MM.1S (cell line): Measurements from ENCODE around the gene CKAP5.

Source experiments
- DNase-seq: peaks from one replicate; pipeline ENCODE4 v3.0.0-alpha.2; 2015
- H2AFZ ChIP-seq: fragments of 300-600 bp; sonication (generic); 2 replicates; pipeline ENCODE4 v1.6.0; 2016; ENCODE audit warnings: antibody characterized with exemption, low read length
- H3F3A ChIP-seq: fragments of 300-600 bp; sonication (generic); 2 replicates; pipeline ENCODE4 v1.6.1; 2016; ENCODE audit warnings: mild to moderate bottlenecking, antibody characterized with exemption, low read length, moderate library complexity, mixed read lengths; ENCODE audit not compliant: insufficient read depth
- H3K27ac ChIP-seq: fragments of 300-600 bp; sonication (generic); 2 replicates; pipeline ENCODE4 v1.5.1; 2016; ENCODE audit warnings: mild to moderate bottlenecking, low read length
- H3K27me3 ChIP-seq: fragments of 300-600 bp; sonication (generic); replicated peaks from 2 replicates; pipeline ENCODE4 v1.6.0; 2016; ENCODE audit warnings: low read length; ENCODE audit not compliant: insufficient read depth
- H3K36me3 ChIP-seq: fragments of 300-600 bp; sonication (generic); replicated peaks from 2 replicates; pipeline ENCODE4 v1.6.1; 2016; ENCODE audit warnings: mild to moderate bottlenecking, low read length, mixed read lengths; ENCODE audit not compliant: insufficient read depth
- H3K4me1 ChIP-seq: fragments of 300-600 bp; sonication (generic); 2 replicates; pipeline ENCODE4 v1.6.1; 2016; ENCODE audit warnings: low read length, mixed read lengths
- H3K4me2 ChIP-seq: fragments of 300-600 bp; sonication (generic); 2 replicates; pipeline ENCODE4 v1.6.0; 2016; ENCODE audit warnings: low read depth, low read length
- H3K4me3 ChIP-seq: fragments of 300-600 bp; sonication (generic); 2 replicates; pipeline ENCODE4 v1.5.1; 2016; ENCODE audit warnings: low read length, mixed read lengths
- H3K79me2 ChIP-seq: fragments of 300-600 bp; sonication (generic); 2 replicates; pipeline ENCODE4 v1.6.1; 2016; ENCODE audit warnings: mixed run types, low read length, mixed read lengths
- H3K9ac ChIP-seq: fragments of 300-600 bp; sonication (generic); 2 replicates; pipeline ENCODE4 v1.6.1; 2016; ENCODE audit warnings: low read length, mixed read lengths
- H3K9me2 ChIP-seq: fragments of 300-600 bp; sonication (generic); replicated peaks from 2 replicates; pipeline ENCODE4 v1.6.1; 2016; ENCODE audit warnings: mild to moderate bottlenecking, low read length, mixed read lengths; ENCODE audit not compliant: insufficient read depth
- H3K9me3 ChIP-seq: fragments of 300-600 bp; sonication (generic); replicated peaks from 2 replicates; pipeline ENCODE4 v1.6.1; 2016; ENCODE audit warnings: mild to moderate bottlenecking, low read length, mixed read lengths; ENCODE audit not compliant: insufficient read depth
- H4K20me1 ChIP-seq: fragments of 300-600 bp; sonication (generic); 2 replicates; pipeline ENCODE4 v1.6.1; 2016; ENCODE audit warnings: mild to moderate bottlenecking, low read length, moderate library complexity, mixed read lengths; ENCODE audit not compliant: insufficient read depth
- EZH2 ChIP-seq: fragments of 300-600 bp; sonication (generic); optimal IDR thresholded peaks from 2 replicates; pipeline ENCODE3; 2017; ENCODE audit warnings: low read depth, mild to moderate bottlenecking, antibody characterized with exemption, low read length, mixed read lengths
- EZH2phosphoT487 ChIP-seq: fragments of 300-600 bp; sonication (generic); IDR thresholded peaks from 2 replicates; pipeline ENCODE4 v1.6.1; 2018; ENCODE audit warnings: antibody characterized with exemption, low read length
- TF ChIP-seq, protein P1 (sequence below): fragments of 300-600 bp; sonication (generic); IDR thresholded peaks from 2 replicates; pipeline ENCODE4 v1.5.1; 2016; ENCODE audit warnings: antibody characterized with exemption, low read length, mixed read lengths

CKAP5 gene

GRCh38 chr11:46743043-46743442 lies 103.0 kb downstream of the CKAP5 start:
- no peaks in the 10 kb centered on the region for H3K27me3 ChIP-seq
- no peak for TF ChIP-seq EZH2phosphoT487
- TF ChIP-seq, protein P1, sequence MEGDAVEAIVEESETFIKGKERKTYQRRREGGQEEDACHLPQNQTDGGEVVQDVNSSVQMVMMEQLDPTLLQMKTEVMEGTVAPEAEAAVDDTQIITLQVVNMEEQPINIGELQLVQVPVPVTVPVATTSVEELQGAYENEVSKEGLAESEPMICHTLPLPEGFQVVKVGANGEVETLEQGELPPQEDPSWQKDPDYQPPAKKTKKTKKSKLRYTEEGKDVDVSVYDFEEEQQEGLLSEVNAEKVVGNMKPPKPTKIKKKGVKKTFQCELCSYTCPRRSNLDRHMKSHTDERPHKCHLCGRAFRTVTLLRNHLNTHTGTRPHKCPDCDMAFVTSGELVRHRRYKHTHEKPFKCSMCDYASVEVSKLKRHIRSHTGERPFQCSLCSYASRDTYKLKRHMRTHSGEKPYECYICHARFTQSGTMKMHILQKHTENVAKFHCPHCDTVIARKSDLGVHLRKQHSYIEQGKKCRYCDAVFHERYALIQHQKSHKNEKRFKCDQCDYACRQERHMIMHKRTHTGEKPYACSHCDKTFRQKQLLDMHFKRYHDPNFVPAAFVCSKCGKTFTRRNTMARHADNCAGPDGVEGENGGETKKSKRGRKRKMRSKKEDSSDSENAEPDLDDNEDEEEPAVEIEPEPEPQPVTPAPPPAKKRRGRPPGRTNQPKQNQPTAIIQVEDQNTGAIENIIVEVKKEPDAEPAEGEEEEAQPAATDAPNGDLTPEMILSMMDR, result no peak
- TF ChIP-seq EZH2, result no peak

DNA sequence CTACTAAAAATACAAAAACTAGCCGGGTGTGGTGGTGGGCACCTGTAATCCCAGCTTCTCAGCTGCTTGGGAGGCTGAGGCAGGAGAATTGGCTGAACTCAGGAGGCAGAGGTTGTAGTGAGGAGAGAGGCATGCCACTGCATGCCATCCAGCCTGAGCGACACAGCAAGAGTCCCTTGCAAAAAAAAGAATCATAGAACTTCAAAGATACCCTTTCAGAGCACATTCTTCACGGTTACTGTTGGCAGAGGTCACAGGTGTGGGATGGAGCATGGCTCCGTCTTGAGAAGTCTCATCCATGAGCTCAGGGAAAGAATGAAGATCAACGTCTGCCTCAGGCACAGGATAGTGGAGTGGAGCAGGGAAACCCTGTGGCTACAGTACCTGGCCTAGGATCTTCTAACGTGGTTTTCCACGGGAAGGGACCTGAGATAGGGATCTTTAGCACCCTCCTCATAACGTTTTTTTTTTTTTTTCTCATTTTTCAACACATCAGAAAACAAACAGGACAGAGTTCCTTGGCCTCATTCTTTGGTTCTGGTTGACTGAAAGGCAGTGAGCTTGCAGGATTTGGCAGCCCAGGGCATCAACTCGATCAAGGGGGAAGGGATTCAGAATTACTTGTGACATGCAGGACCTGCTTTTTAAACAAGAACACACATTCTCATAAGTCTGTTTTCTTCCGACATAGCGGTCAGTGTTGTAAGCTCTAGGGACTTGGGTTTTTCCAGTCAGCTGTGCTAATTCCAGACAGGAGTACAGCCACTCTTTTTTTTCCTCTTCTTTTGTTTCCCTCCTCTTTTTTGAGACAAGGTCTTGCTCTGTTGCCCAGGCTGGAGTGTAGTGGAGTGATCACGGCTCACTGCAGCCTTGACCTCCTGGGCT lies 104.2 kb downstream of the CKAP5 start:
- no peaks in the 10 kb centered on the region for H4K20me1 ChIP-seq
- H3K27ac ChIP-seq, result no peak overlapping the region
- H3F3A ChIP-seq, result no peaks in the 10 kb centered on the region
- no peaks in the 10 kb centered on the region for H3K27me3 ChIP-seq
- no peaks in the 10 kb centered on the region for H3K79me2 ChIP-seq
- peaks cover 8% of the 10 kb centered on the region; the same call in 1 of the 2 replicates for H3K36me3 ChIP-seq
- H3K4me1 ChIP-seq, result no peaks in the 10 kb centered on the region
- H3K4me2 ChIP-seq, result no peak overlapping the region
- no peak overlapping the region for H3K9ac ChIP-seq
- no peak overlapping the region for H3K4me3 ChIP-seq
- no peaks in the 10 kb centered on the region for H3K9me3 ChIP-seq
- no peak for DNase-seq
- TF ChIP-seq, protein P1, result no peak
- TF ChIP-seq EZH2, result no peak
- TF ChIP-seq EZH2phosphoT487, result no peak
- no peak overlapping the region for H2AFZ ChIP-seq
- H3K9me2 ChIP-seq, result no peaks in the 10 kb centered on the region

More at GRCh38 chr11:46743043-46743442, 103.0 kb downstream of the CKAP5 start:
- DNase-seq, result no peak
- Histone ChIP-seq H3K9me3 (no peaks in the 10 kb centered on the region), H3K9me2 (no peaks in the 10 kb centered on the region), H4K20me1 (no peaks in the 10 kb centered on the region), H3K4me3 (no peak overlapping the region), H3K4me1 (no peaks in the 10 kb centered on the region), H3K4me2 (no peak overlapping the region), H3K27ac (no peak overlapping the region), H2AFZ (no peak overlapping the region), H3K36me3 (peaks cover 8% of the 10 kb centered on the region; the same call in 1 of the 2 replicates), H3K79me2 (no peaks in the 10 kb centered on the region), H3F3A (no peaks in the 10 kb centered on the region), H3K9ac (no peak overlapping the region)

DNA sequence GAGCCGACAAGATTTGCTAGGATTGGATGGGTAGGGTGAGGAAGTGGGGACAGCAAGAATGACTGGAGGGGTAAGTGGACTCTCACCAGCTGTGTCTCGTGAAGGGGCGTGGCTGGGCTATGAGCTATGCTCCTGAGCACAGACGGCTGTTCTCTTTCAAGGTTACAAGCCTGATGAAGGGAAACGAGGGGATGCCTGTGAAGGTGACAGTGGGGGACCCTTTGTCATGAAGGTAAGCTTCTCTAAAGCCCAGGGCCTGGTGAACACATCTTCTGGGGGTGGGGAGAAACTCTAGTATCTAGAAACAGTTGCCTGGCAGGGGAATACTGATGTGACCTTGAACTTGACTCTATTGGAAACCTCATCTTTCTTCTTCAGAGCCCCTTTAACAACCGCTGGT lies 107.2 kb downstream of the CKAP5 start:
- Histone ChIP-seq H3K4me3 (no peak overlapping the region), H2AFZ (no peak overlapping the region), H3K9ac (no peak overlapping the region), H3K27me3 (no peaks in the 10 kb centered on the region), H3K4me2 (no peak overlapping the region), H3K27ac (no peak overlapping the region), H3F3A (no peaks in the 10 kb centered on the region), H3K9me3 (no peaks in the 10 kb centered on the region), H4K20me1 (no peaks in the 10 kb centered on the region), H3K36me3 (0 out of 2 replicates have a peak, but pooled peaks cover 1% of the 10 kb centered on the region), H3K9me2 (no peaks in the 10 kb centered on the region), H3K4me1 (no peaks in the 10 kb centered on the region), H3K79me2 (no peaks in the 10 kb centered on the region)
- TF ChIP-seq, protein P1, result no peak
- TF ChIP-seq EZH2 (no peak), EZH2phosphoT487 (no peak)
- DNase-seq, result no peak
